SU-DHL-6 (cell line): Measurements from ENCODE around the gene BEST3.

Source experiments
- H2AFZ ChIP-seq: fragments of 200-600 bp; sonication (generic); 2 replicates; pipeline ENCODE4 v1.6.1; 2014; ENCODE audit warnings: low read depth, mild to moderate bottlenecking, moderate library complexity, mixed read lengths, antibody characterized with exemption, low read length; ENCODE audit not compliant: severe bottlenecking
- H3F3A ChIP-seq: fragments of 200-600 bp; shearing (Covaris generic); 2 replicates; pipeline ENCODE4 v1.6.0; 2016; ENCODE audit warnings: antibody characterized with exemption, mild to moderate bottlenecking; ENCODE audit not compliant: insufficient read depth
- H3K27ac ChIP-seq: fragments of 200-600 bp; sonication (generic); 2 replicates; pipeline ENCODE4 v1.5.1; 2016; ENCODE audit warnings: low read depth, mild to moderate bottlenecking, low read length, moderate library complexity, mixed read lengths
- H3K27me3 ChIP-seq: fragments of 200-600 bp; sonication (generic), shearing (Covaris generic); 2 replicates; pipeline ENCODE4 v1.6.0; 2014; ENCODE audit warnings: mild to moderate bottlenecking, low read length
- H3K36me3 ChIP-seq: fragments of 200-600 bp; sonication (generic); 2 replicates; pipeline ENCODE4 v1.6.1; 2014; ENCODE audit warnings: mild to moderate bottlenecking, low read length, mixed read lengths
- H3K4me2 ChIP-seq: fragments of 300-600, 200-600 bp; shearing (Covaris generic), sonication (generic); 2 replicates; pipeline ENCODE4 v1.6.0; 2014; ENCODE audit warnings: low read length, low read depth, mild to moderate bottlenecking; ENCODE audit not compliant: poor library complexity, severe bottlenecking
- H3K4me3 ChIP-seq: fragments of 200-600 bp; sonication (generic); 2 replicates; pipeline ENCODE4 v1.5.1; 2014; ENCODE audit warnings: antibody characterized with exemption, low read length, mild to moderate bottlenecking, mixed read lengths; ENCODE audit not compliant: insufficient read depth, poor library complexity, severe bottlenecking
- H3K79me2 ChIP-seq: fragments of 200-600 bp; sonication (generic); 2 replicates; pipeline ENCODE4 v1.6.1; 2014; ENCODE audit warnings: mild to moderate bottlenecking, low read length, moderate library complexity; ENCODE audit not compliant: insufficient read depth
- H3K9ac ChIP-seq: fragments of 200-600 bp; sonication (generic); 2 replicates; pipeline ENCODE4 v1.7.0; 2014; ENCODE audit warnings: mild to moderate bottlenecking, low read length
- H3K9me2 ChIP-seq: fragments of 200-600 bp; sonication (generic); replicated peaks from 2 replicates; pipeline ENCODE4 v1.6.1; 2014; ENCODE audit warnings: low read length; ENCODE audit not compliant: insufficient read depth
- H3K9me3 ChIP-seq: fragments of 200-600 bp; sonication (generic); 2 replicates; pipeline ENCODE4 v1.6.1; 2014; ENCODE audit warnings: low read length, mixed read lengths; ENCODE audit not compliant: insufficient read depth
- H4K20me1 ChIP-seq: fragments of 200-600 bp; sonication (generic); 2 replicates; pipeline ENCODE4 v1.6.1; 2014; ENCODE audit warnings: low read depth, mild to moderate bottlenecking, antibody characterized with exemption, low read length, moderate library complexity, mixed read lengths
- CTCF ChIP-seq: fragments of 200-600 bp; sonication (generic); IDR thresholded peaks from one replicate; pipeline ENCODE4 v1.5.1; 2017; ENCODE audit warnings: antibody characterized with exemption, mild to moderate bottlenecking, low read length, moderate library complexity; ENCODE audit not compliant: insufficient read depth, poor library complexity, severe bottlenecking
- EZH2phosphoT487 ChIP-seq: fragments of 200-600 bp; sonication (generic), shearing (Covaris generic); conservative IDR thresholded peaks from 2 replicates; pipeline ENCODE4 v1.6.1; 2018; ENCODE audit warnings: mild to moderate bottlenecking, antibody characterized with exemption, low read length, moderate library complexity, mixed read lengths

The BEST3 gene

GRCh38 chr12:69738351-69739286 lies 39.5 kb upstream of the BEST3 start, which contains the start of gene RAB3IP:
Gene RAB3IP (plus strand): TSS chr12:69738860. CDS start chr12:69755409, 16,549 bp downstream.
- H2AFZ ChIP-seq: peak within 1 kb of the TSS; percentile 82
- peak within 1 kb of the TSS; percentile 82 for H3K9ac ChIP-seq
- no peak for TF ChIP-seq EZH2phosphoT487
- peak; percentile 59 for TF ChIP-seq CTCF
- 0 out of 2 replicates have a peak, but pooled peaks cover 6% of the 10 kb centered on the region for H3F3A ChIP-seq
- peak within 1 kb of the TSS; percentile 77 for H3K27ac ChIP-seq
- H3K4me3 ChIP-seq: peak within 1 kb of the TSS; percentile 93
- no peaks in the 10 kb centered on the region for H3K9me3 ChIP-seq
- H3K79me2 ChIP-seq: peaks cover 24% of the 10 kb centered on the region; the same call in 1 of the 2 replicates
- H4K20me1 ChIP-seq: peaks cover 16% of the 10 kb centered on the region
- no peaks in the 10 kb centered on the region for H3K27me3 ChIP-seq
- 0 out of 2 replicates have a peak, but pooled peaks cover 8% of the 10 kb centered on the region for H3K36me3 ChIP-seq
- peak within 1 kb of the TSS; percentile 78 for H3K4me2 ChIP-seq
- no peaks in the 10 kb centered on the region for H3K9me2 ChIP-seq

- no peaks in the 10 kb centered on the region for H3K9me3 ChIP-seq
- H3K27me3 ChIP-seq: no peaks in the 10 kb centered on the region
- H3K9ac ChIP-seq: no peak overlapping the region
- H3K36me3 ChIP-seq: no peaks in the 10 kb centered on the region
- no peak overlapping the region for H3K27ac ChIP-seq
- H3F3A ChIP-seq: no peaks in the 10 kb centered on the region
- H3K79me2 ChIP-seq: no peaks in the 10 kb centered on the region
- no peak overlapping the region for H3K4me3 ChIP-seq
- no peak for TF ChIP-seq EZH2phosphoT487
- TF ChIP-seq CTCF: no peak
- H2AFZ ChIP-seq: no peak overlapping the region
- no peaks in the 10 kb centered on the region for H4K20me1 ChIP-seq
- no peak overlapping the region for H3K4me2 ChIP-seq
- H3K9me2 ChIP-seq: no peaks in the 10 kb centered on the region
Measured at GRCh38 chr12:69733638-69734037, 34.5 kb upstream of the BEST3 start.

DNA sequence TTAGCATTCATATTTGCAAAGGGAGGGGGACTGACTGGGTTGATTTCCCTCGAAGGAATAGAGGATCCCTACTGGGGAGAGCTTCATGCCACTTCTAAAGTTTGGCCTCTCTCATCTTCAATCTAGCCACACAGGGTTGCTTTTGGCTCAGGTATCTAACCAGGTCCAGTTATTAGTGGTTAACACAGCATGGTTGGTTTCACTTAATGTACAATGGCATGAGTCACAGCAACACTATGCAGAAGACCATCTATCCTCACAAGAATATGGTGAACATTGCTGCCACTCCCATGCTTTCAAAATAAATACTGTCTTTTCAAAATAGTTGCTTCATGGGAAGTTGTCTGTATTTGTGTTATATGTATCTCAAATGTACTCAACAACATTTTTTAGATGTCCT lies 33.0 kb upstream of the BEST3 start:
- Histone ChIP-seq H3K9ac (no peak overlapping the region), H3K27me3 (no peaks in the 10 kb centered on the region), H3K36me3 (no peaks in the 10 kb centered on the region), H3F3A (no peaks in the 10 kb centered on the region), H3K9me2 (no peaks in the 10 kb centered on the region), H2AFZ (no peak overlapping the region), H3K4me3 (no peak overlapping the region), H3K4me2 (no peak overlapping the region), H3K27ac (no peak overlapping the region), H4K20me1 (no peaks in the 10 kb centered on the region), H3K9me3 (no peaks in the 10 kb centered on the region), H3K79me2 (no peaks in the 10 kb centered on the region)
- TF ChIP-seq CTCF: no peak
- no peak for TF ChIP-seq EZH2phosphoT487
